Esophagus muscularis mucosa (tissue), 4 donors: ENCODE data around the gene TCP11. TPM values are rescaled to one million over a fixed set of nuclear protein-coding genes. Genes with fewer than 3 reads are reported as not detected.

Source experiments
- DNase-seq: peaks from one replicate; pipeline ENCODE4 v3.0.0-alpha.2; 2017; ENCODE audit errors: extremely low spot score
- H3K27ac ChIP-seq, 4 donors: fragments of 200-600 bp; sonication (generic); replicated peaks in 1 of 4; 1 replicate in 3 of 4; 2 replicates in 1 of 4; pipeline ENCODE4 v1.5.1; 2016 to 2019; ENCODE audit warnings: mild to moderate bottlenecking in 1 of 4
- H3K27me3 ChIP-seq, 4 donors: fragments of 200-600 bp; sonication (generic); one replicate each; pipeline versions ENCODE4 v1.5.1 to v1.6.0; 2016 to 2019
- H3K36me3 ChIP-seq, 4 donors: fragments of 200-600 bp; sonication (generic); one replicate each; pipeline ENCODE4 v1.5.1; 2016 to 2019
- H3K4me1 ChIP-seq, 4 donors: fragments of 200-600 bp; sonication (generic); one replicate each; pipeline ENCODE4 v1.5.1; 2016 to 2019
- H3K4me3 ChIP-seq, 4 donors: fragments of 200-600 bp; sonication (generic); 1 replicate in 2 of 4; 2 replicates in 2 of 4; pipeline ENCODE4 v1.5.1; 2016 to 2019; ENCODE audit warnings: mild to moderate bottlenecking in 4 of 4, moderate library complexity in 1 of 4
- H3K9me3 ChIP-seq, 4 donors: fragments of 200-600 bp; sonication (generic); 1 replicate in 3 of 4; 2 replicates in 1 of 4; pipeline ENCODE4 v1.5.1; 2016 to 2019
- EP300 ChIP-seq: sonication (generic); formaldehyde crosslinking; IDR thresholded peaks from one replicate; pipeline ENCODE4 v1.6.1; 2017; ENCODE audit warnings: antibody characterized with exemption
- POLR2A ChIP-seq: fragments of 450-650 bp; IDR thresholded peaks from one replicate; pipeline ENCODE4 v1.6.1; 2017; ENCODE audit warnings: antibody characterized with exemption, moderate library complexity, mild to moderate bottlenecking, low read depth
- POLR2AphosphoS5 ChIP-seq, 2 donors: sonication (generic); formaldehyde crosslinking; IDR thresholded peaks; one replicate each; pipeline ENCODE4 v1.6.1; 2017; ENCODE audit warnings: antibody characterized with exemption in 2 of 2
- WGBS: methylation state at CpG from one replicate; pipeline ENCODE4 v1.1.5; 2018; 5-methylcytosine and 5-hydroxymethylcytosine counted together
- intact Hi-C: fragments of 100-400 bp; cut with DNase I; formaldehyde crosslinking; loops from one replicate; pipeline ENCODE4 v1.15.1; 2023
- total RNA-seq, 4 donors: library from RNA; depleted of rRNA; stranded (reverse); fragments of >200 nt; gene quantifications; one replicate each; pipeline versions ENCODE4 v1.1.0 to v1.2.1, GENCODE V29; 2016
- TF ChIP-seq, protein P1 (sequence below), 3 experiments: fragments of 200-600 bp in 2 of 3; fragments of 450-650 bp in 1 of 3; sonication (generic) in 2 of 3; IDR thresholded peaks; one replicate each; pipeline ENCODE4 v1.5.1; 2017 to 2019; ENCODE audit warnings: antibody characterized with exemption in 3 of 3, mild to moderate bottlenecking in 2 of 3, moderate library complexity in 1 of 3

TCP11 gene
- total RNA-seq, 4 donors from 2014 or later, result 0.75 to 1.1 (median 0.83) TPM; not detected in 1

DNA sequence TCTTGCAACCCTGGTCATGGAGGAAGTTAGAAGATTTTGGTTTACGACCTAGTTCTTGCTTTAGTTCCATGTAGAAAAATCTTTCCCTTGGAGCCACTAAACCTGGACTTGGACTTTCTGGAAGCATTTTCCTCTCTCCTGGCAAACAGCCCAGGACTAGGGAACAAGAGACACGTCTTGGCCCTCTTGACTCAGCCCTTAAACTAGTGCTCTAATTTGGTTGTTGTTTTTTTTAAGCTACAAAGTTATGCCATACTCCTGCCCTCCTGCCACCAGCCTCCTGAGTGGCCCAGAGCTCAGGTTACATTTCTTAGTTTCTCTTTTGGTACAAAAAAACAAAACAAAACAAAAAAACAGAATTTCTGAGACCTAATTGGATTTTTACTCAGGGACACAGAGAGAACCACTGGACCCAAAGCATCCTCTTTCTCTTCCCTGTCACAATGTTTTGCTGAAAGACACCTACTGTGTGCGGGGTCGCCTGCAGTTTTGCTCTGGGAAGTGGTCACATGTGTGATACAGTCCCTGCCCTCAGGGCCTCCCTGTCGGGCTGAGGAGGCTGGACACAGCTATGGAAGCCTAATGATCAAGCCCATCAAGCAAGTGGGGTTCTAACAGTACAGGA, 40.3 kb upstream of the TCP11 start:
- Histone ChIP-seq H3K36me3 (no peaks in the 10 kb centered on the region), H3K27me3 (no peaks in the 10 kb centered on the region), H3K27ac (peak overlapping the region; percentile 30 to 44 (median 36)), H3K9me3 (no peaks in the 10 kb centered on the region), H3K4me1 (peaks cover 21 to 36% (median 29%) of the 10 kb centered on the region in 4 donors), H3K4me3 (no peak overlapping the region)
- intact Hi-C loops, result no loop called here
- TF ChIP-seq, protein P1, sequence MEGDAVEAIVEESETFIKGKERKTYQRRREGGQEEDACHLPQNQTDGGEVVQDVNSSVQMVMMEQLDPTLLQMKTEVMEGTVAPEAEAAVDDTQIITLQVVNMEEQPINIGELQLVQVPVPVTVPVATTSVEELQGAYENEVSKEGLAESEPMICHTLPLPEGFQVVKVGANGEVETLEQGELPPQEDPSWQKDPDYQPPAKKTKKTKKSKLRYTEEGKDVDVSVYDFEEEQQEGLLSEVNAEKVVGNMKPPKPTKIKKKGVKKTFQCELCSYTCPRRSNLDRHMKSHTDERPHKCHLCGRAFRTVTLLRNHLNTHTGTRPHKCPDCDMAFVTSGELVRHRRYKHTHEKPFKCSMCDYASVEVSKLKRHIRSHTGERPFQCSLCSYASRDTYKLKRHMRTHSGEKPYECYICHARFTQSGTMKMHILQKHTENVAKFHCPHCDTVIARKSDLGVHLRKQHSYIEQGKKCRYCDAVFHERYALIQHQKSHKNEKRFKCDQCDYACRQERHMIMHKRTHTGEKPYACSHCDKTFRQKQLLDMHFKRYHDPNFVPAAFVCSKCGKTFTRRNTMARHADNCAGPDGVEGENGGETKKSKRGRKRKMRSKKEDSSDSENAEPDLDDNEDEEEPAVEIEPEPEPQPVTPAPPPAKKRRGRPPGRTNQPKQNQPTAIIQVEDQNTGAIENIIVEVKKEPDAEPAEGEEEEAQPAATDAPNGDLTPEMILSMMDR (IDR thresholded peaks at IDR 0.05), result no peak
- TF ChIP-seq POLR2AphosphoS5 (IDR thresholded peaks at IDR 0.05), result no peak
- TF ChIP-seq POLR2A, result no peak
- no peak for TF ChIP-seq EP300
- DNase-seq, result no peak
- 67% methylated on average over 5 of the region's 5 CpGs for WGBS

DNA sequence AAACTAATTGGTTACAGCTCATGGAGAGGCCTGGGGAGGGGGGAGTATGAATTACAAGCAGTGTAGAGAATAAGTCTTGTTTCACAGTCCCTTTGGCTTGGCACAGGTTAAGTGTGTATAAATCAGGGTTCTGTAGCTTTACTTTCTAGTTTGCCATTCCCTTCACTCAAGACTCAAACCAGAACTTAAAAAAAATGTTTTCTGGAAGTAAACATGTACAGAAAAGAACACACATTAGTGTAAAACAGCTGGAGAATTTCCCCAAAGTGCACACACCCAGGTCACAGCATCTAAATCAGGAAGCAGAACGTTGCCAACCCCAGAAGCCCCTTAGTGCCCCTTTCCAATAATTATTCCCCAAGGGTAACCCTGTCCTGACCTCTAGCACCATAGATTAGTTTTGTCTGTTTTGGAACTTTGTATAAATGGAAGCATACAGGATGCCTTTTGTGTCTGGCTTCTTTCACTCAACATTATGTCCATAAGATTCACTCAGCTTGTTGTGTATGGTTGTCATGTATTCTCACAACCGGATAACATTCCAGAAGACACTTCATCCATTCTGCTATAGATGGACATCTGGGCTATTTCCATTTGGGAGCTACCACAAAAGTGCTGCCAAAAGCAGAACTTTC, 38.9 kb upstream of the TCP11 start:
- intact Hi-C loops, result no loop called here
- no peak overlapping the region for H3K4me3 ChIP-seq
- H3K27me3 ChIP-seq, result no peaks in the 10 kb centered on the region
- WGBS, result 51% methylated on average over 2 of the region's 2 CpGs
- DNase-seq, result no peak
- no peaks in the 10 kb centered on the region for H3K36me3 ChIP-seq
- TF ChIP-seq, protein P1 (IDR thresholded peaks at IDR 0.05), result no peak
- TF ChIP-seq POLR2AphosphoS5 (IDR thresholded peaks at IDR 0.05) (no peak), POLR2A (no peak), EP300 (no peak)
- no peaks in the 10 kb centered on the region for H3K9me3 ChIP-seq
- peaks cover 19 to 26% (median 20%) of the 10 kb centered on the region in 4 donors for H3K4me1 ChIP-seq
- H3K27ac ChIP-seq, result no peak overlapping the region

DNA sequence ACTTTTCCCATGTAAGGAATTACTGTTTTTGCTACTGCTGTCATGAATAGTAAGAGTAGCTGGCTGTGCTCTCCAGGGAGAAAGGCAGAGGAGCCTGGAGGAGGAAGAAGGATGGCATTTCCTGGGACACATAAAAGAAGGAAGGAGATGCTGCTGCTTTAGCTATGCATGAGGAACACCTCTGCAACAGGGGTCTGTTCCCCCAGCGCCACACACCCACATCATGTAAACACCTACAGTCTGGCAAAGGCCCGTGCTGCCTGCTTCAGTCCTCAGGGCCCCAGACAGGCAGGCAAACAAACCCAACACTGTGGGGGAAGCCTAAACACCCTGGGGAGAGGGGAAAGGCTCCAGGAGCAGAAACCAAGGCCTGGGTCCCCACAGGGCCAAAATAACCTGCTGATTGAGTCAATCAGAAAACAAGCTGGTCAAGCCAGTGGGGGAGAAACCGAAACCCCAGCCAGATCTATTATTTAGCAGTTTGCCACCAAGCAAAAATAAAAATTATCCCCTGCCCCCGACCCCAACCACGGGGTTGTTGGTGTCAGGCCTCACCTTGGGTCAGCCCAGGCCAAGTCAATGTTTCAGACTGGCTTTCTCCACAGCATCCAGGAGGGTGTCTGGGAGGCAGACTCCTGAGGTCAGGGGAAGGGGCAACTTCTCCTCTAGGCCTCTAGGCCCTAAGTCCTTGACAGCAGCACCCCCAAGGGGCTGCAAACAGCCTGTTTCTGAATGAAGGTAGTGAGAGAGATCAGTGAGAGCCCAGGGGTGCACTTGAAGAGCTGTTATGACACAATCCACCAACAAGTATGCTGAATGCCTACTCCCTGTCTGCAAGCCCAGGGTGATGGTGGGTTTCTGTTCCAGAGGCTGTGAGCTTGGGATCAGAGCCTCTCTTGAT, 38.0 kb upstream of the TCP11 start:
- no peak for DNase-seq
- 84% methylated on average over 5 of the region's 5 CpGs for WGBS
- H3K27ac ChIP-seq, result no peak overlapping the region
- intact Hi-C loops, result no loop called here
- H3K4me1 ChIP-seq, result peaks cover 18 to 25% (median 20%) of the 10 kb centered on the region in 4 donors
- no peak for TF ChIP-seq EP300
- TF ChIP-seq POLR2AphosphoS5 (IDR thresholded peaks at IDR 0.05), result no peak
- TF ChIP-seq POLR2A, result no peak
- TF ChIP-seq, protein P1 (IDR thresholded peaks at IDR 0.05), result no peak
- no peaks in the 10 kb centered on the region for H3K9me3 ChIP-seq
- no peaks in the 10 kb centered on the region for H3K27me3 ChIP-seq
- H3K36me3 ChIP-seq, result no peaks in the 10 kb centered on the region
- no peak overlapping the region for H3K4me3 ChIP-seq

DNA sequence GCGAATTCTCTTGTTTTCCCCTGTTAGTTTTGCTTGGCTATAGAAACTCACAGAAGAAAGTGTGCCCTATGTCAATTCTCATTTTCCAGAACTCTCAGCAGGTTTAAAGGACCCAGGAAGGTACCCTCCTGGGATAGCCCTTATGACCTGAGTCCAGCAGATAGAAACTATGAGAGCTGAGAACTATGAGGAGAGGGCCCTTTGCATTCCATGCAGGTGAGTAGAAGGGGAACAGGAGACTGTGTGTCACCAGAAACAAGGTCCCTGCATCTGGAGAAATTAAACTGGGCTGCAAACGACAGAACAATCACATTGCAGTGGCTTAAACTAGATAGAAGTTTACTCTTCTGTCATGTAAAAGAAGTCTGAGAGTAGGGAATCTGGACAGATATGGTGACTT, 36.9 kb upstream of the TCP11 start:
- no peak for DNase-seq
- Histone ChIP-seq H3K9me3 (no peaks in the 10 kb centered on the region), H3K27ac (no peak overlapping the region), H3K27me3 (no peaks in the 10 kb centered on the region), H3K36me3 (no peaks in the 10 kb centered on the region), H3K4me1 (peaks cover 17 to 25% (median 19%) of the 10 kb centered on the region in 4 donors), H3K4me3 (no peak overlapping the region)
- intact Hi-C loops, result no loop called here
- 94% methylated on average over 2 of the region's 2 CpGs for WGBS
- TF ChIP-seq EP300 (no peak), POLR2A (no peak), POLR2AphosphoS5 (IDR thresholded peaks at IDR 0.05) (no peak)
- TF ChIP-seq, protein P1 (IDR thresholded peaks at IDR 0.05), result no peak
